IMR-90 (cell line): ENCODE results near the gene PSD2. TPM values are rescaled to one million over a fixed set of nuclear protein-coding genes. Genes with fewer than 3 reads are reported as not detected.

ENCODE experiments used
- ATAC-seq: fragments of 200-7000 bp; cut with Tn5 transposase; 2 replicates; pipeline ENCODE4 v1.9.1; 2020; ENCODE audit warnings: low read depth, mild to moderate bottlenecking, moderate library complexity
- BruUV-seq: library from RNA; stranded (reverse); fragments of 400-500 nt; replicated peaks from 2 replicates; lab custom pipeline; 2021; lab: Mats Ljungman, UMichigan
- CTCF ChIA-PET: fragments of 300-600 bp; formaldehyde crosslinking; extraction: SDS; loops from one replicate; lab custom pipeline; 2021; ENCODE audit warnings: antibody characterized with exemption; lab: Yijun Ruan, JAX
- POLR2A ChIA-PET: fragments of 300-600 bp; sonication (Branson Sonifier 250); formaldehyde crosslinking; loops from one replicate; lab custom pipeline; 2022; ENCODE audit warnings: antibody characterized with exemption; ENCODE audit not compliant: unreplicated experiment; lab: Charles Lee
- DNase-seq: peaks from one replicate; pipeline ENCODE4 v3.0.0; 2013
- H2AFZ ChIP-seq: replicated peaks from 2 replicates; pipeline ENCODE3; 2013; ENCODE audit warnings: low read length, mild to moderate bottlenecking; ENCODE audit not compliant: poor library complexity
- H2AK5ac ChIP-seq: 2 replicates; pipeline ENCODE4 v1.6.1; 2013; ENCODE audit warnings: low read depth, low read length, inconsistent platforms
- H2AK9ac ChIP-seq: replicated peaks from 2 replicates; pipeline ENCODE3; 2013; ENCODE audit warnings: mild to moderate bottlenecking, low read depth, low read length, moderate library complexity; ENCODE audit not compliant: poor library complexity
- H2BK120ac ChIP-seq: 2 replicates; pipeline ENCODE4 v1.6.1; 2013; ENCODE audit warnings: low read depth, low read length, inconsistent platforms
- H2BK15ac ChIP-seq: 3 replicates; pipeline ENCODE4 v1.6.1; 2013; ENCODE audit warnings: low read depth, low read length, inconsistent platforms
- H2BK20ac ChIP-seq: 2 replicates; pipeline ENCODE4 v1.6.1; 2013; ENCODE audit warnings: low read depth, mild to moderate bottlenecking, inconsistent platforms, low read length, moderate library complexity
- H2BK5ac ChIP-seq: 2 replicates; pipeline ENCODE4 v1.6.1; 2013; ENCODE audit warnings: mild to moderate bottlenecking, low read depth, low read length, inconsistent platforms; ENCODE audit not compliant: poor library complexity, severe bottlenecking
- H3K14ac ChIP-seq: replicated peaks from 2 replicates; pipeline ENCODE4 v1.6.1; 2013; ENCODE audit warnings: low read depth, low read length, inconsistent platforms
- H3K18ac ChIP-seq: 2 replicates; pipeline ENCODE4 v1.6.1; 2013; ENCODE audit warnings: low read depth, low read length, control low read depth
- H3K23ac ChIP-seq: 2 replicates; pipeline ENCODE4 v1.6.1; 2013; ENCODE audit warnings: low read depth, low read length, inconsistent platforms
- H3K27ac ChIP-seq: 2 replicates; pipeline ENCODE4 v1.5.1; 2013; ENCODE audit warnings: mild to moderate bottlenecking, control low read depth, low read length; ENCODE audit not compliant: insufficient read depth
- H3K27me3 ChIP-seq: 2 replicates; pipeline ENCODE4 v1.6.1; 2013; ENCODE audit warnings: low read length; ENCODE audit not compliant: control insufficient read depth, insufficient read depth
- H3K36me3 ChIP-seq: 2 replicates; pipeline ENCODE4 v1.6.1; 2013; ENCODE audit warnings: low read length, mixed read lengths; ENCODE audit not compliant: control insufficient read depth, insufficient read depth
- H3K4ac ChIP-seq: 2 replicates; pipeline ENCODE4 v1.6.1; 2013; ENCODE audit warnings: low read depth, low read length, inconsistent platforms
- H3K4me1 ChIP-seq: 2 replicates; pipeline ENCODE4 v1.6.1; 2013; ENCODE audit warnings: low read length, mixed read lengths; ENCODE audit not compliant: control insufficient read depth, insufficient read depth
- H3K4me2 ChIP-seq: 2 replicates; pipeline ENCODE4 v1.6.1; 2013; ENCODE audit warnings: low read depth, mild to moderate bottlenecking, control low read depth, low read length, moderate library complexity
- H3K4me3 ChIP-seq: 2 replicates; pipeline ENCODE4 v1.5.1; 2013; ENCODE audit warnings: low read depth, mild to moderate bottlenecking, control low read depth, low read length, moderate library complexity; ENCODE audit not compliant: insufficient read depth
- H3K56ac ChIP-seq: 2 replicates; pipeline ENCODE4 v1.6.1; 2013; ENCODE audit warnings: low read length, inconsistent platforms; ENCODE audit not compliant: insufficient read depth; ENCODE audit errors: extremely low read depth
- H3K79me1 ChIP-seq, 2 experiments: 2 replicates each; pipeline ENCODE4 v1.6.1; 2013; ENCODE audit warnings: low read length in 2 of 2, inconsistent platforms in 1 of 2, low read depth in 1 of 2
- H3K9ac ChIP-seq: 2 replicates; pipeline ENCODE4 v1.6.1; 2013; ENCODE audit warnings: low read depth, low read length, control low read depth
- H3K9me1 ChIP-seq: 2 replicates; pipeline ENCODE4 v1.6.1; 2013; ENCODE audit warnings: low read length, inconsistent platforms; ENCODE audit not compliant: insufficient read depth
- H3K9me3 ChIP-seq: 2 replicates; pipeline ENCODE4 v1.6.1; 2013; ENCODE audit warnings: low read length; ENCODE audit not compliant: control insufficient read depth, insufficient read depth
- H4K20me1 ChIP-seq: 2 replicates; pipeline ENCODE4 v1.6.1; 2013; ENCODE audit warnings: low read length, inconsistent platforms; ENCODE audit not compliant: insufficient read depth
- H4K5ac ChIP-seq: 2 replicates; pipeline ENCODE4 v1.6.1; 2013; ENCODE audit warnings: mild to moderate bottlenecking, low read depth, low read length, control low read depth
- H4K8ac ChIP-seq, 2 experiments: 2 replicates each; pipeline ENCODE4 v1.6.1; 2013; ENCODE audit warnings: low read depth in 2 of 2, low read length in 2 of 2, control low read depth in 1 of 2, inconsistent platforms in 1 of 2
- H4K91ac ChIP-seq: 2 replicates; pipeline ENCODE4 v1.6.1; 2013; ENCODE audit warnings: low read depth, low read length, inconsistent platforms; ENCODE audit not compliant: insufficient read depth
- BHLHE40 ChIP-seq: fragments of 150-350 bp; IDR thresholded peaks from 2 replicates; pipeline ENCODE4 v1.6.1; 2016; ENCODE audit warnings: mild to moderate bottlenecking, low read depth, low read length
- CEBPB ChIP-seq: IDR thresholded peaks from 2 replicates; pipeline ENCODE4 v1.6.1; 2012; ENCODE audit warnings: low read depth, low read length, improper control_type of control experiment
- CHD1 ChIP-seq: IDR thresholded peaks from 2 replicates; pipeline ENCODE4 v1.6.1; 2012; ENCODE audit warnings: low read depth, low read length, improper control_type of control experiment
- FOS ChIP-seq: fragments of 150-350 bp; IDR thresholded peaks from 2 replicates; pipeline ENCODE4 v1.6.1; 2016; ENCODE audit warnings: low read depth, low read length
- MAFK ChIP-seq: IDR thresholded peaks from 2 replicates; pipeline ENCODE4 v1.6.1; 2012; ENCODE audit warnings: low read depth, low read length, improper control_type of control experiment
- MAZ ChIP-seq: IDR thresholded peaks from 2 replicates; pipeline ENCODE4 v1.6.1; 2012; ENCODE audit warnings: low read depth, mild to moderate bottlenecking, low read length, improper control_type of control experiment, moderate library complexity, borderline replicate concordance
- MXI1 ChIP-seq: IDR thresholded peaks from 2 replicates; pipeline ENCODE4 v1.6.1; 2012; ENCODE audit warnings: low read depth, mild to moderate bottlenecking, low read length, moderate library complexity, borderline replicate concordance
- NFE2L2 ChIP-seq: fragments of 150-350 bp; IDR thresholded peaks from 2 replicates; pipeline ENCODE4 v1.6.1; 2016; ENCODE audit warnings: low read depth, mild to moderate bottlenecking, low read length
- POLR2A ChIP-seq: IDR thresholded peaks from 2 replicates; pipeline ENCODE4 v1.6.1; 2012; ENCODE audit warnings: mild to moderate bottlenecking, low read depth, low read length
- RAD21 ChIP-seq: IDR thresholded peaks from 2 replicates; pipeline ENCODE4 v1.6.1; 2012; ENCODE audit warnings: low read length, improper control_type of control experiment
- RCOR1 ChIP-seq: IDR thresholded peaks from 2 replicates; pipeline ENCODE4 v1.6.1; 2012; ENCODE audit warnings: mild to moderate bottlenecking, low read length, improper control_type of control experiment; ENCODE audit not compliant: insufficient replicate concordance
- RFX5 ChIP-seq: IDR thresholded peaks from 2 replicates; pipeline ENCODE4 v1.8.0; 2012; ENCODE audit warnings: low read depth, mild to moderate bottlenecking, low read length, moderate library complexity
- SMC3 ChIP-seq: fragments of 150-350 bp; IDR thresholded peaks from 2 replicates; pipeline ENCODE4 v1.6.1; 2016; ENCODE audit warnings: low read depth, mild to moderate bottlenecking, antibody characterized with exemption, low read length, moderate library complexity
- WGBS, 2 experiments: methylation state at CpG; one replicate each; pipeline versions ENCODE4 v1.1.5 to v1.1.7; 2013; ENCODE audit warnings: missing lambda C conversion rate in 2 of 2; ENCODE audit not compliant: insufficient read length in 1 of 2; ENCODE audit errors: extremely low coverage in 2 of 2; 5-methylcytosine and 5-hydroxymethylcytosine counted together
- dilution Hi-C: fragments of 300-500 bp; cut with HindIII; formaldehyde crosslinking; loops from one replicate; pipeline ENCODE4 v1.14.3; 2018; ENCODE audit warnings: low sequenced_read_pairs; ENCODE audit not compliant: unreplicated experiment
- in situ Hi-C: fragments of 300-500 bp; cut with MboI; formaldehyde crosslinking; loops from 3 replicates; pipeline ENCODE4 v1.14.3; 2019; ENCODE audit warnings: low sequenced_read_pairs, inconsistent platforms, mixed read lengths
- intact Hi-C: fragments of 100-400 bp; cut with micrococcal nuclease; formaldehyde crosslinking; loops from 2 replicates; pipeline ENCODE4 v1.10.0; 2022
- polyA plus RNA-seq, 3 experiments: library from polyadenylated mRNA; depleted of rRNA; stranded (reverse); fragments of >200 nt; gene quantifications; 2 replicates each; pipeline ENCODE4 v1.2.3, GENCODE V29; 2012; ENCODE audit warnings: low replicate concordance in 1 of 3
- total RNA-seq: library from RNA; depleted of rRNA; stranded (reverse); fragments of >200 nt; gene quantifications from 2 replicates; pipeline ENCODE4 v1.2.3, GENCODE V29; 2012
- TF ChIP-seq, protein P1 (sequence below): fragments of 150-350 bp; IDR thresholded peaks from 2 replicates; pipeline ENCODE4 v1.6.1; 2016; ENCODE audit warnings: low read depth, mild to moderate bottlenecking, low read length, moderate library complexity, borderline replicate concordance
- TF ChIP-seq, protein P2 (sequence below): conservative IDR thresholded peaks from 2 replicates; pipeline ENCODE4 v1.5.1; 2012; ENCODE audit warnings: mild to moderate bottlenecking, low read depth, low read length, improper control_type of control experiment
- TF ChIP-seq, protein P3 (sequence below): fragments of 150-350 bp; IDR thresholded peaks from 2 replicates; pipeline ENCODE4 v1.6.1; 2017; ENCODE audit warnings: mild to moderate bottlenecking, antibody characterized with exemption, low read length, low read depth

Gene PSD2
- total and polyA plus RNA-seq, 2 of the 4 experiments (the other 2 are of a cell fraction): 0.05 TPM; not detected in 1

DNA sequence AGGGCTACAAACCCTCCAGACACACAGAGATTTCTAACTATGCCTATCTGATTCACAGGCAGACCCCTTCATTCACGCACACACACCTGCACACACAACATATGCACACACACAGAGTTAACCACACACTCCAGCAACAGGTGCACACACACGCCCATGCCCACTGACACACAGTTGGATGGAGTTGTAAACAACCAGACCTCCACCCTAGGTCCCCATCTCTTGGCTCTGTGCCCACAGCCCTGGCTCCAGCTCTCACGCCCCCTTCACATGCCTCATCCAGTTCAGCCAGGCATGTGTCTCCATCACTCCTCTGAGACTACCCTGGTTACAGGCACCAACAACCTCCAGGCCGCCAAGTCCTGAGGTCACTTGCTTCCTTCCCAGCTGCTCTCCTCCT is 61.1 kb downstream of the PSD2 start:
- no peak overlapping the region for H2BK20ac ChIP-seq
- peaks cover 69% of the 10 kb centered on the region for H3K27me3 ChIP-seq
- POLR2A ChIA-PET: no interaction called here
- no peaks in the 10 kb centered on the region for H3K79me1 ChIP-seq
- CTCF ChIA-PET: no interaction called here
- no peak overlapping the region for H4K8ac ChIP-seq
- no peak overlapping the region for H4K5ac ChIP-seq
- no peak overlapping the region for H3K4me3 ChIP-seq
- 48% methylated on average over 3 of the region's 4 CpGs; no CpG with 5 or more reads in 1 of the 2 experiments for WGBS, 2 experiments
- no peak overlapping the region for H2BK15ac ChIP-seq
- H2AK9ac ChIP-seq: no peak overlapping the region
- no peak overlapping the region for H3K56ac ChIP-seq
- BruUV-seq: no TSS peak
- H3K18ac ChIP-seq: no peak overlapping the region
- no peak overlapping the region for H3K4ac ChIP-seq
- H3K9me1 ChIP-seq: 0 out of 2 replicates have a peak, but pooled peaks cover 4% of the 10 kb centered on the region
- no peaks in the 10 kb centered on the region for H4K20me1 ChIP-seq
- dilution Hi-C loops: no loop called here
- no peak overlapping the region for H3K9ac ChIP-seq
- H2BK120ac ChIP-seq: no peak overlapping the region
- H3K14ac ChIP-seq: no peak overlapping the region
- H2AFZ ChIP-seq: no peak overlapping the region
- H3K27ac ChIP-seq: no peak overlapping the region
- no peak overlapping the region for H2BK5ac ChIP-seq
- H2AK5ac ChIP-seq: no peak overlapping the region
- intact Hi-C loops: no loop called here
- no peak for DNase-seq
- TF ChIP-seq BHLHE40 (no peak), RAD21 (no peak), MXI1 (no peak), RFX5 (no peak), CHD1 (no peak), NFE2L2 (no peak), FOS (no peak), POLR2A (no peak), MAZ (no peak), CEBPB (no peak), MAFK (no peak), RCOR1 (no peak), SMC3 (no peak)
- TF ChIP-seq, protein P1, sequence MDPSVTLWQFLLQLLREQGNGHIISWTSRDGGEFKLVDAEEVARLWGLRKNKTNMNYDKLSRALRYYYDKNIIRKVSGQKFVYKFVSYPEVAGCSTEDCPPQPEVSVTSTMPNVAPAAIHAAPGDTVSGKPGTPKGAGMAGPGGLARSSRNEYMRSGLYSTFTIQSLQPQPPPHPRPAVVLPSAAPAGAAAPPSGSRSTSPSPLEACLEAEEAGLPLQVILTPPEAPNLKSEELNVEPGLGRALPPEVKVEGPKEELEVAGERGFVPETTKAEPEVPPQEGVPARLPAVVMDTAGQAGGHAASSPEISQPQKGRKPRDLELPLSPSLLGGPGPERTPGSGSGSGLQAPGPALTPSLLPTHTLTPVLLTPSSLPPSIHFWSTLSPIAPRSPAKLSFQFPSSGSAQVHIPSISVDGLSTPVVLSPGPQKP: no peak
- TF ChIP-seq, protein P2, sequence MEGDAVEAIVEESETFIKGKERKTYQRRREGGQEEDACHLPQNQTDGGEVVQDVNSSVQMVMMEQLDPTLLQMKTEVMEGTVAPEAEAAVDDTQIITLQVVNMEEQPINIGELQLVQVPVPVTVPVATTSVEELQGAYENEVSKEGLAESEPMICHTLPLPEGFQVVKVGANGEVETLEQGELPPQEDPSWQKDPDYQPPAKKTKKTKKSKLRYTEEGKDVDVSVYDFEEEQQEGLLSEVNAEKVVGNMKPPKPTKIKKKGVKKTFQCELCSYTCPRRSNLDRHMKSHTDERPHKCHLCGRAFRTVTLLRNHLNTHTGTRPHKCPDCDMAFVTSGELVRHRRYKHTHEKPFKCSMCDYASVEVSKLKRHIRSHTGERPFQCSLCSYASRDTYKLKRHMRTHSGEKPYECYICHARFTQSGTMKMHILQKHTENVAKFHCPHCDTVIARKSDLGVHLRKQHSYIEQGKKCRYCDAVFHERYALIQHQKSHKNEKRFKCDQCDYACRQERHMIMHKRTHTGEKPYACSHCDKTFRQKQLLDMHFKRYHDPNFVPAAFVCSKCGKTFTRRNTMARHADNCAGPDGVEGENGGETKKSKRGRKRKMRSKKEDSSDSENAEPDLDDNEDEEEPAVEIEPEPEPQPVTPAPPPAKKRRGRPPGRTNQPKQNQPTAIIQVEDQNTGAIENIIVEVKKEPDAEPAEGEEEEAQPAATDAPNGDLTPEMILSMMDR: no peak
- TF ChIP-seq, protein P3, sequence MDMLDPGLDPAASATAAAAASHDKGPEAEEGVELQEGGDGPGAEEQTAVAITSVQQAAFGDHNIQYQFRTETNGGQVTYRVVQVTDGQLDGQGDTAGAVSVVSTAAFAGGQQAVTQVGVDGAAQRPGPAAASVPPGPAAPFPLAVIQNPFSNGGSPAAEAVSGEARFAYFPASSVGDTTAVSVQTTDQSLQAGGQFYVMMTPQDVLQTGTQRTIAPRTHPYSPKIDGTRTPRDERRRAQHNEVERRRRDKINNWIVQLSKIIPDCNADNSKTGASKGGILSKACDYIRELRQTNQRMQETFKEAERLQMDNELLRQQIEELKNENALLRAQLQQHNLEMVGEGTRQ: no peak
- H4K91ac ChIP-seq: no peak overlapping the region
- in situ Hi-C loops: no loop called here
- no peaks in the 10 kb centered on the region for H3K4me1 ChIP-seq
- no peaks in the 10 kb centered on the region for H3K36me3 ChIP-seq
- H3K23ac ChIP-seq: no peak overlapping the region
- no peaks in the 10 kb centered on the region for H3K9me3 ChIP-seq
- H3K4me2 ChIP-seq: no peak overlapping the region
- ATAC-seq: no peak
